HepG2 (cell line): ENCODE data around the gene TEX19. TPM values are rescaled to one million over a fixed set of nuclear protein-coding genes. Genes with fewer than 3 reads are reported as not detected.
A peak's percentile ranks its signal among the peaks of the same experiment; 100 is the strongest.

Experiments used
- KDM2A ChIP-seq: sonication (generic); formaldehyde crosslinking; IDR thresholded peaks from 2 replicates; pipeline ENCODE4 v1.4.0; 2020; ENCODE audit warnings: low read depth, missing genetic modification reagents, borderline replicate concordance
- PHF20 ChIP-seq: sonication (generic); formaldehyde crosslinking; IDR thresholded peaks from 2 replicates; pipeline ENCODE4 v1.5.0; 2020; ENCODE audit warnings: mild to moderate bottlenecking, missing genetic modification reagents
- polyA plus RNA-seq, 8 experiments: library from polyadenylated mRNA; depleted of rRNA in 3 of 8; stranded (reverse) in 7 of 8; unstranded in 1 of 8; fragments of >200 nt; fragmentation: Illumina TruSeq in 4 of 8; extraction: Trizol in 4 of 8; gene quantifications; 2 replicates each; pipeline versions ENCODE4 v1.2.1 to v1.2.3, GENCODE V29; 2011 to 2016; ENCODE audit warnings: low read depth in 4 of 8, missing spikeins in 1 of 8, mixed read lengths in 1 of 8; ENCODE audit not compliant: insufficient read depth in 1 of 8
- total RNA-seq, 5 experiments: library from RNA; depleted of rRNA; stranded (reverse); fragments of >200 nt; fragmentation: Illumina TruSeq; extraction: Trizol; gene quantifications; 2 replicates each; pipeline ENCODE4 v1.2.3, GENCODE V29; 2016; ENCODE audit warnings: low read depth in 1 of 5
- TF ChIP-seq, protein P1 (sequence below), 2 experiments: fragments of 450-650 bp in 1 of 2; sonication (generic) in 1 of 2; formaldehyde crosslinking in 1 of 2; IDR thresholded peaks; 2 replicates each; pipeline versions ENCODE4 v1.6.1 to v1.8.0; 2016 to 2022; ENCODE audit warnings: antibody characterized with exemption in 1 of 2, mild to moderate bottlenecking in 1 of 2, missing genetic modification reagents in 1 of 2

The TEX19 gene
- total and polyA plus RNA-seq, 2 of the 13 experiments (the other 11 are each of a cell fraction or from before 2014, with no cell fraction given): 1.3 to 6.0 TPM

GRCh38 chr17:82338858-82339633, 20.0 kb upstream of the TEX19 start (continued):
- TF ChIP-seq, protein P1, sequence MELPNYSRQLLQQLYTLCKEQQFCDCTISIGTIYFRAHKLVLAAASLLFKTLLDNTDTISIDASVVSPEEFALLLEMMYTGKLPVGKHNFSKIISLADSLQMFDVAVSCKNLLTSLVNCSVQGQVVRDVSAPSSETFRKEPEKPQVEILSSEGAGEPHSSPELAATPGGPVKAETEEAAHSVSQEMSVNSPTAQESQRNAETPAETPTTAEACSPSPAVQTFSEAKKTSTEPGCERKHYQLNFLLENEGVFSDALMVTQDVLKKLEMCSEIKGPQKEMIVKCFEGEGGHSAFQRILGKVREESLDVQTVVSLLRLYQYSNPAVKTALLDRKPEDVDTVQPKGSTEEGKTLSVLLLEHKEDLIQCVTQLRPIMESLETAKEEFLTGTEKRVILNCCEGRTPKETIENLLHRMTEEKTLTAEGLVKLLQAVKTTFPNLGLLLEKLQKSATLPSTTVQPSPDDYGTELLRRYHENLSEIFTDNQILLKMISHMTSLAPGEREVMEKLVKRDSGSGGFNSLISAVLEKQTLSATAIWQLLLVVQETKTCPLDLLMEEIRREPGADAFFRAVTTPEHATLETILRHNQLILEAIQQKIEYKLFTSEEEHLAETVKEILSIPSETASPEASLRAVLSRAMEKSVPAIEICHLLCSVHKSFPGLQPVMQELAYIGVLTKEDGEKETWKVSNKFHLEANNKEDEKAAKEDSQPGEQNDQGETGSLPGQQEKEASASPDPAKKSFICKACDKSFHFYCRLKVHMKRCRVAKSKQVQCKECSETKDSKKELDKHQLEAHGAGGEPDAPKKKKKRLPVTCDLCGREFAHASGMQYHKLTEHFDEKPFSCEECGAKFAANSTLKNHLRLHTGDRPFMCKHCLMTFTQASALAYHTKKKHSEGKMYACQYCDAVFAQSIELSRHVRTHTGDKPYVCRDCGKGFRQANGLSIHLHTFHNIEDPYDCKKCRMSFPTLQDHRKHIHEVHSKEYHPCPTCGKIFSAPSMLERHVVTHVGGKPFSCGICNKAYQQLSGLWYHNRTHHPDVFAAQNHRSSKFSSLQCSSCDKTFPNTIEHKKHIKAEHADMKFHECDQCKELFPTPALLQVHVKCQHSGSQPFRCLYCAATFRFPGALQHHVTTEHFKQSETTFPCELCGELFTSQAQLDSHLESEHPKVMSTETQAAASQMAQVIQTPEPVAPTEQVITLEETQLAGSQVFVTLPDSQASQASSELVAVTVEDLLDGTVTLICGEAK (IDR thresholded peaks at IDR 0.05): no peak
- TF ChIP-seq, protein P1 (CRISPR knock-in tag; IDR thresholded peaks at IDR 0.05): no peak
- TF ChIP-seq KDM2A (0 out of 2 replicates have a peak, but pooled peaks have one; percentile 43), PHF20 (CRISPR knock-in tag) (peak; percentile 29; the same call in 1 of the 2 replicates)
